H1 (cell line): ENCODE data around the gene IGF2R. TPM values are rescaled to one million over a fixed set of nuclear protein-coding genes. Genes with fewer than 3 reads are reported as not detected.
"Not testable (repeated sequence)": the region's sequence is repeated elsewhere in the genome, so short reads cannot be mapped to it uniquely, and the experiment has no call there.

Experiments
- CTCF ChIA-PET: fragments of 300-600 bp; sonication (Branson Sonifier 250); formaldehyde crosslinking; loops from one replicate; lab custom pipeline; 2021; ENCODE audit not compliant: partially characterized antibody; lab: Charles Lee
- POLR2A ChIA-PET: fragments of 300-600 bp; sonication (Branson Sonifier 250); formaldehyde crosslinking; loops from one replicate; lab custom pipeline; 2021; ENCODE audit warnings: inconsistent platforms; ENCODE audit not compliant: partially characterized antibody; lab: Charles Lee
- DNase-seq, 2 experiments: peaks; one replicate each; pipeline versions ENCODE4 v3.0.0 to v3.0.0-alpha.2; 2010 to 2022; ENCODE audit warnings: low spot score in 2 of 2, low read depth in 1 of 2, mixed read lengths in 1 of 2
- FAIRE-seq: peaks from 2 replicates; lab custom pipeline; 2011; peaks lifted over from hg19 to GRCh38; lab: Jason Lieb, UNC
- H2AFZ ChIP-seq: 2 replicates; pipeline ENCODE4 v1.8.1; 2012; ENCODE audit warnings: low read length, inconsistent platforms
- H2AK5ac ChIP-seq: 2 replicates; pipeline ENCODE4 v1.6.1; 2013; ENCODE audit warnings: low read depth, low read length
- H2BK120ac ChIP-seq: replicated peaks from 2 replicates; pipeline ENCODE3; 2013; ENCODE audit warnings: low read depth, low read length, inconsistent platforms
- H2BK12ac ChIP-seq: 2 replicates; pipeline ENCODE4 v1.6.1; 2013; ENCODE audit warnings: low read depth, low read length
- H2BK15ac ChIP-seq: 2 replicates; pipeline ENCODE4 v1.6.1; 2013; ENCODE audit warnings: low read length
- H2BK20ac ChIP-seq: 2 replicates; pipeline ENCODE4 v1.6.1; 2013; ENCODE audit warnings: low read length
- H2BK5ac ChIP-seq: 2 replicates; pipeline ENCODE4 v1.6.1; 2013; ENCODE audit warnings: low read depth, low read length
- H3K14ac ChIP-seq: 2 replicates; pipeline ENCODE4 v1.6.1; 2013; ENCODE audit warnings: inconsistent platforms; ENCODE audit not compliant: insufficient read length
- H3K18ac ChIP-seq: 2 replicates; pipeline ENCODE4 v1.6.1; 2013; ENCODE audit warnings: low read length; ENCODE audit errors: extremely low read depth
- H3K23ac ChIP-seq: 2 replicates; pipeline ENCODE4 v1.6.1; 2013; ENCODE audit warnings: inconsistent platforms; ENCODE audit not compliant: insufficient read length
- H3K23me2 ChIP-seq: 2 replicates; pipeline ENCODE4 v1.6.1; 2013; ENCODE audit warnings: low read depth, low read length
- H3K27ac ChIP-seq: 2 replicates; pipeline ENCODE4 v1.6.1; 2011; ENCODE audit warnings: low read depth, low read length, inconsistent platforms
- H3K27me3 ChIP-seq, 4 experiments: replicated peaks in 1 of 4; 1 replicate in 1 of 4; 2 replicates in 3 of 4; pipeline versions ENCODE4 v1.6.1 to v1.8.1; 2011 to 2013; ENCODE audit warnings: low read length in 3 of 4, mild to moderate bottlenecking in 3 of 4, inconsistent platforms in 2 of 4, mixed read lengths in 2 of 4, moderate library complexity in 1 of 4; ENCODE audit not compliant: control insufficient read depth in 3 of 4, insufficient read depth in 3 of 4; ENCODE audit errors: extremely low read depth in 1 of 4
- H3K36me3 ChIP-seq, 4 experiments: 2 replicates each; pipeline versions ENCODE4 v1.6.1 to v1.8.1; 2011 to 2013; ENCODE audit warnings: mild to moderate bottlenecking in 4 of 4, low read length in 3 of 4, moderate library complexity in 2 of 4, control low read depth in 1 of 4, inconsistent platforms in 1 of 4; ENCODE audit not compliant: insufficient read depth in 4 of 4, control insufficient read depth in 2 of 4
- H3K4ac ChIP-seq: replicated peaks from 2 replicates; pipeline ENCODE3; 2013; ENCODE audit warnings: low read length, low read depth, mixed read lengths, inconsistent platforms; ENCODE audit not compliant: insufficient read length
- H3K4me1 ChIP-seq, 4 experiments: replicated peaks in 1 of 4; 1 replicate in 1 of 4; 2 replicates in 3 of 4; pipeline versions ENCODE4 v1.6.1 to v1.8.1; 2011 to 2013; ENCODE audit warnings: low read length in 3 of 4, inconsistent platforms in 2 of 4, mixed read lengths in 1 of 4; ENCODE audit not compliant: insufficient read depth in 4 of 4, control insufficient read depth in 3 of 4
- H3K4me2 ChIP-seq, 2 experiments: 2 replicates each; pipeline versions ENCODE4 v1.6.1 to v1.8.1; 2011 to 2013; ENCODE audit warnings: low read depth in 2 of 2, low read length in 2 of 2, control low read depth in 1 of 2, inconsistent platforms in 1 of 2, mild to moderate bottlenecking in 1 of 2; ENCODE audit not compliant: insufficient read depth in 1 of 2
- H3K4me3 ChIP-seq, 4 experiments: fragments of 200-600, 300-600 bp in 1 of 4; sonication (generic), shearing (Covaris generic), sonication (Bioruptor Twin) in 1 of 4; 2 replicates each; pipeline versions ENCODE4 v1.5.1 to v1.8.1; 2011 to 2016; ENCODE audit warnings: low read length in 4 of 4, low read depth in 3 of 4, control low read depth in 2 of 4, inconsistent platforms in 2 of 4, mild to moderate bottlenecking in 2 of 4, mixed read lengths in 1 of 4, moderate library complexity in 1 of 4; ENCODE audit not compliant: insufficient read depth in 2 of 4; ENCODE audit errors: extremely low read depth in 1 of 4
- H3K56ac ChIP-seq: replicated peaks from 2 replicates; pipeline ENCODE3; 2013; ENCODE audit warnings: low read depth, mild to moderate bottlenecking, mixed read lengths, low read length, inconsistent platforms; ENCODE audit not compliant: insufficient read length
- H3K79me1 ChIP-seq: 2 replicates; pipeline ENCODE4 v1.6.1; 2013; ENCODE audit warnings: low read depth, low read length, control low read depth
- H3K79me2 ChIP-seq, 2 experiments: 2 replicates each; pipeline versions ENCODE4 v1.6.1 to v1.8.1; 2012 to 2013; ENCODE audit warnings: low read length in 2 of 2, mild to moderate bottlenecking in 2 of 2, inconsistent platforms in 1 of 2; ENCODE audit not compliant: insufficient read depth in 2 of 2, control insufficient read depth in 1 of 2
- H3K9ac ChIP-seq, 4 experiments: replicated peaks in 1 of 4; 1 replicate in 1 of 4; 2 replicates in 3 of 4; pipeline versions ENCODE4 v1.6.1 to v1.8.1; 2011 to 2013; ENCODE audit warnings: low read depth in 3 of 4, low read length in 3 of 4, control low read depth in 2 of 4, mild to moderate bottlenecking in 2 of 4, moderate library complexity in 2 of 4, inconsistent platforms in 1 of 4; ENCODE audit errors: extremely low read depth in 1 of 4
- H3K9me3 ChIP-seq, 2 experiments: 2 replicates each; pipeline versions ENCODE4 v1.6.1 to v1.8.1; 2012 to 2013; ENCODE audit warnings: mild to moderate bottlenecking in 2 of 2, moderate library complexity in 2 of 2, control low read depth in 1 of 2, inconsistent platforms in 1 of 2, low read depth in 1 of 2, low read length in 1 of 2, mixed read lengths in 1 of 2; ENCODE audit not compliant: insufficient read depth in 2 of 2
- H4K20me1 ChIP-seq, 2 experiments: replicated peaks in 1 of 2; 2 replicates each; pipeline versions ENCODE3 to v1.8.1; 2011 to 2013; ENCODE audit warnings: inconsistent platforms in 2 of 2, low read length in 2 of 2, mild to moderate bottlenecking in 1 of 2; ENCODE audit not compliant: insufficient read depth in 2 of 2, control insufficient read depth in 1 of 2
- H4K5ac ChIP-seq: 2 replicates; pipeline ENCODE4 v1.6.1; 2013; ENCODE audit warnings: low read length, low read depth, mixed read lengths, inconsistent platforms; ENCODE audit not compliant: insufficient read length
- H4K8ac ChIP-seq: 2 replicates; pipeline ENCODE4 v1.8.0; 2013; ENCODE audit warnings: mild to moderate bottlenecking, moderate library complexity, low read length, inconsistent platforms; ENCODE audit not compliant: insufficient read depth; ENCODE audit errors: extremely low read depth
- H4K91ac ChIP-seq: replicated peaks from 2 replicates; pipeline ENCODE3; 2013; ENCODE audit warnings: low read length, mixed read lengths, inconsistent platforms; ENCODE audit not compliant: insufficient read length
- CREB1 ChIP-seq: IDR thresholded peaks from 2 replicates; pipeline ENCODE4 v1.6.1; 2012; ENCODE audit warnings: inconsistent platforms
- MAFK ChIP-seq: IDR thresholded peaks from 2 replicates; pipeline ENCODE4 v1.6.1; 2012; ENCODE audit warnings: low read depth, mild to moderate bottlenecking, improper control_type of control experiment, low read length
- SP2 ChIP-seq: IDR thresholded peaks from 2 replicates; pipeline ENCODE4 v1.6.1; 2012; ENCODE audit warnings: mild to moderate bottlenecking, low read length, inconsistent platforms
- SRF ChIP-seq: IDR thresholded peaks from 2 replicates; pipeline ENCODE4 v1.6.1; 2011; ENCODE audit warnings: mild to moderate bottlenecking, low read depth, low read length, moderate library complexity
- TAF1 ChIP-seq: IDR thresholded peaks from 2 replicates; pipeline ENCODE4 v1.6.1; 2011; ENCODE audit warnings: mild to moderate bottlenecking, low read depth, low read length
- TAF7 ChIP-seq: optimal IDR thresholded peaks from 2 replicates; pipeline ENCODE3; 2011; ENCODE audit warnings: low read depth, mild to moderate bottlenecking, inconsistent platforms, low read length, moderate library complexity, borderline replicate concordance
- TEAD4 ChIP-seq: IDR thresholded peaks from 2 replicates; pipeline ENCODE4 v1.6.1; 2012; ENCODE audit warnings: low read depth, low read length, inconsistent platforms, mixed read lengths
- WGBS, 2 experiments: shearing (Covaris generic) in 1 of 2; methylation state at CpG; one replicate each; pipeline versions ENCODE4 v1.1.6 to v1.1.7; 2013 to 2015; ENCODE audit warnings: low lambda C conversion rate in 2 of 2, mixed read lengths in 2 of 2, inconsistent platforms in 1 of 2, low coverage in 1 of 2, missing lambda C conversion rate in 1 of 2; ENCODE audit not compliant: insufficient replicate concordance in 2 of 2, insufficient coverage in 1 of 2, insufficient read length in 1 of 2; ENCODE audit errors: extremely low coverage in 1 of 2, missing lambda C conversion rate in 1 of 2; 5-methylcytosine and 5-hydroxymethylcytosine counted together
- polyA plus RNA-seq, 7 experiments: library from polyadenylated mRNA; depleted of rRNA in 3 of 7; stranded (reverse) in 5 of 7; unstranded in 2 of 7; fragments of >200 nt in 5 of 7; fragments of 200-250 nt in 2 of 7; gene quantifications; 1 replicate in 5 of 7; 2 replicates in 1 of 7; 4 replicates in 1 of 7; pipeline versions ENCODE4 v1.2.1 to v1.2.3, GENCODE V29; 2011 to 2013; ENCODE audit warnings: missing spikeins in 2 of 7, mixed read lengths in 2 of 7
- total RNA-seq: library from RNA; stranded (reverse); fragmentation: NEBNext Ultra II Directional; extraction: Animal tissue kit (Norgen Biotek cat#: 25700); gene quantifications from 2 replicates; pipeline ENCODE4 v1.2.1, GENCODE V29; 2021

The IGF2R gene
- total and polyA plus RNA-seq, 2 of the 8 experiments (the other 6 are each of a cell fraction or from before 2014, with no cell fraction given): 20.6 to 74.1 TPM

DNA sequence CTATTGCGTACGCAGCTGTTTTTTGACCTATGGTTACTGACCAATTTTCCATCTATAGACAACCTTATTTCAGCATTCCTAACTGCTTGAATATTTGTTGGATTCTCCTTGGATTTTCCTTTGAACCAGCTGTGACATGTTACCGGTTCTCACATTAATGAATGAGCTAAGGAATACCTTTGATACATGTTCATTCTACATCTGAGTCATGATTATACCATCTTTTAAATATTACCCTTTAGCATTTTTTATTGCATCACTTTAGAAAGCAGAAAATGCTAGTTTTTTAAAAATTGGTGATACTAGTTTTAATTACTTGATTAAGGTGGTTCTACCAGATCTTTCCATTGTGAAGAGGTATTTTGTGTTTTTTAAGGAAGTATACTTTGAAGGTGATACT is 1.9 kb upstream of the IGF2R start (continued):
- TF ChIP-seq TAF1 (no peak), TAF7 (no peak), CREB1 (no peak), TEAD4 (no peak), SRF (no peak), MAFK (no peak), SP2 (no peak)

DNA sequence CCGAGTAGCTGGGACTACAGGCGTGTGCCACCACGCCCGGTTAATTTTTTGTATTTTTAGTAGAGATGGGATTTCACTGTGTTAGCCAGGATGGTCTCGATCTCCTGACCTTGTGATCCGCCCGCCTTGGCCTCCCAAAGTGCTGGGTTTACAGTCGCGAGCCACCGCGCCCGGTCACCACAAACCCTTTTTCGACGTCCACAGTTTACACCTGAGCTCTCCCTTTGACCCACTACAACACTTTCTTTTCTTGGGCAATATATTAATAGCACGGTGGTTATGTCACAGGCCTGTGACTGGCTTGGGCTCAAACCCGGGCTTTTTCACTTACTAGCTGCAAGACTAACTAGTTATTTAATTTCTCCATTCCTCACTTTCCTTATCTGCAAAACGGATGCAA is 1.3 kb upstream of the IGF2R start:
- H3K4ac ChIP-seq, FAIRE-seq, H3K23me2 ChIP-seq, H3K9ac ChIP-seq, H4K5ac ChIP-seq, H3K18ac ChIP-seq, H2BK12ac ChIP-seq, H3K9me3 ChIP-seq, H4K91ac ChIP-seq, H4K20me1 ChIP-seq, H3K27me3 ChIP-seq, H4K8ac ChIP-seq, H2AK5ac ChIP-seq, H2AFZ ChIP-seq, H2BK15ac ChIP-seq, H2BK120ac ChIP-seq, H3K4me3 ChIP-seq, H2BK5ac ChIP-seq, H3K23ac ChIP-seq, H3K27ac ChIP-seq, H3K14ac ChIP-seq, H3K79me1 ChIP-seq, H3K4me2 ChIP-seq, H2BK20ac ChIP-seq, H3K56ac ChIP-seq, H3K36me3 ChIP-seq: not testable (repeated sequence)
- ChIA-PET CTCF (interaction anchor here (0.8 to 4.1 kb wide), 7 partner anchors 9 to 104 kb away, joined by 3 to 10 read pairs (median 5); no protein-coding TSS in a partner anchor), POLR2A (interaction anchor here (0.6 to 1.3 kb wide), 3 partner anchors 11 to 45 kb away, joined by 3 to 4 read pairs (median 3); no protein-coding TSS in a partner anchor)
- peak in 1 of 2 experiments; percentile 20 for DNase-seq
- peaks cover 19 to 29% of the 10 kb centered on the region in 2 experiments for H3K79me2 ChIP-seq
- H3K4me1 ChIP-seq: peaks cover 5 to 15% (median 10%) of the 10 kb centered on the region in 4 experiments; a peak in 5 of 7 replicates
- WGBS, 2 experiments: 86% methylated on average over 17 of the region's 17 CpGs; no CpG with 5 or more reads in 1 of the 2 experiments
